Jurkat, Clone E6-1 (cell line): ENCODE results near the gene FHOD3.

ENCODE experiments used
- DNase-seq: peaks from one replicate; pipeline ENCODE4 v3.0.0-alpha.2; 2011; ENCODE audit warnings: low read depth, low spot score
- H3K4me3 ChIP-seq: 2 replicates; pipeline ENCODE4 v1.5.1; 2011; ENCODE audit warnings: mild to moderate bottlenecking, low read length, control low read depth, moderate library complexity

Gene FHOD3

GRCh38 chr18:36314754-36315153 is 17.2 kb downstream of the FHOD3 start:
- no peak overlapping the region for H3K4me3 ChIP-seq
- no peak for DNase-seq

GRCh38 chr18:36315736-36316135 is 18.2 kb downstream of the FHOD3 start:
- no peak for DNase-seq
- H3K4me3 ChIP-seq, result no peak overlapping the region

- DNase-seq, result no peak
Observed at GRCh38 chr18:36316246-36316645, 18.7 kb downstream of the FHOD3 start.

DNA sequence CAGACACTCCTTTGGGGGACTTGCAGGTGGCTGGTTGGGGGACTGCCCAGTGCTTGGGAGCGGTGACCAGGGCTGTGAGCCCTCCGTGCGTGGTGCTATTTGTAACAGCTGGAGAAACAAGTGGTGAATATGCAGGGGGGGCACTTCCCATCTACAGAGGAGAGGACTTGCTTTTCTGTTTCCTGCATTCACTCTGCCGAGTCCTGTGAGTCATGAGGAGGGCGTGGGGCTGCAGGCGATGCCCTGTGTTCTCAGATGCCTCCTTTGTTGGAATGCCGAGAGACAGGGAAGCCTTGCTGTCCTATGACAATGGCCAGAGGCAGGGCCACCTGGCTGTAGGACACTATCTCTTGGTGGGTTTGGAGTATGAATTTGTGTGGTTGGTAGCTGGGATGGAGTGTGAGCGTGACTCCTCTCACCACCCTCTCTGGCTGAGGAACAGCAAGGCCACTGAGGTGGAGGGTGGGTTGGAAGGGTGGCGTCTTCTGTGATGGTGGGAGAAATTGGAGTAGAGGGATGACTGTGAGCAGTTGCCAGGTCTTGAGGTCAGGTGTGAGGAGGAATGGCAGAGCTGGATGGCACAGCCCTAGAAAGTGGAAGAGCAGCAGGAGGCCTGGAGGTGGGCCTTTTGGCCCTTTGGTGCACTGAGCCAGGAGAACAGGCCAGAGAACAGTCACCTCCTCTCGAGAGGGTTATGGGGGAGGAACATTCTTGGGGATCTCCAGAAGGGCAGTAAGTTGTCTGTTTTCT is 24.3 kb downstream of the FHOD3 start:
- no peak for DNase-seq

More at GRCh38 chr18:36316246-36316645, 18.7 kb downstream of the FHOD3 start:
- H3K4me3 ChIP-seq, result no peak overlapping the region

DNA sequence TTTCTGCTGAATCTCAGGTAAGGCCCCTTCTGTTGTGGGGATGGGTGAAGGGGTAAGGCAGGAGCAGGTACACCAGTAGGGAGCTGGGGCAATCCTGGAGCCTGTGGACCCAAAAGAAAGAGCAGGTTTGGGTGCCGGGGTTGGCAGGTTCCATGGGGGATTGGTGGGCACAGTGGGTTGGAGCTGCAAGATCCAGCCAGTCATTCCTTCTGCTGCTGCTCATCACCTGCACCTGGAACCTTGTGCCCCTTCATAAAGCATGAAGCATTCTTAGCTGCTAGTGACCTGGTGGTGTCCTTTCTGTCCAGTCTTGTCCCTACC is 24.9 kb downstream of the FHOD3 start:
- no peak for DNase-seq
- H3K4me3 ChIP-seq, result no peak overlapping the region

More for the DNA sequence above, 24.3 kb downstream of the FHOD3 start:
- H3K4me3 ChIP-seq, result no peak overlapping the region

DNA sequence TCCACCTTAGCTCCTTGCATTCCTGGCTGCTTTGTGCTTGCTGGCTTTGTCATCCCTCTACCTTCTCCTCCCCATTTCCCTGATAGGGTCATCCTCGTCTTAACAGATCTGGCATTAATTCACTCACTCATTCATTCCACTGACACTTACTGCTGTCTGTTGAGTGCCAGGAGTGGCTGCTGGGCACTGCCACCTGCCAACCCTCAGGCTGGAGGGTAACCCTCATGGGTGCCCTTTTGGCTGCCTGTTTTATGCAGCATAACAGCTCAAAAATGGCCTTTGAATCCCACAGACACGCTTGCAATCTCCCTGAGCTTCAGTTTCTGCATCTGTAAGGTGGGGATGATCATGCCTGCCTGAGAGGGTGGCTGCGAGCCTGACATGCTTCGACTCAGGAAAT is 25.2 kb downstream of the FHOD3 start:
- no peak overlapping the region for H3K4me3 ChIP-seq

DNA sequence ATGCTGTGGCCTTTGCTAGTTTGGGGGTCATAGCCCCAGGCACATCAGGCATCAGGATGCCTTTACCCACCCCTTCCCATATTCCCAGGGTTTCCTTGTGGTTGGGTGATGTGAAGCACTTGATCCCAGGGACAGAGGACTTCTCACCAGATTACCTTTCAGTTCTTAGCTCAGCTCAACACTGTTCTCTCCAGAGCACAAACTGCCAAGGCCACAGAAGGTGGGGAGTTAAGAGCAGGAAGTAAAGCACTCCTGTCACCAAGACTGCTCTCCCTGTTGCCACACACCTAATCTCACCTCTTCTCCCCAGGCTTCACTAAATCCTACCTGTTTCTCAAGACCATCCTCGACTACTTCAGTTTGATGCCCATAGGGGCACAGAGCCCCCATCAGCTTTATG is 25.9 kb downstream of the FHOD3 start:
- no peak for DNase-seq
- H3K4me3 ChIP-seq, result no peak overlapping the region

More for the DNA sequence above, 25.2 kb downstream of the FHOD3 start:
- DNase-seq, result no peak

GRCh38 chr18:36325846-36326245 is 28.3 kb downstream of the FHOD3 start:
- no peak for DNase-seq
- no peak overlapping the region for H3K4me3 ChIP-seq

GRCh38 chr18:36326771-36327170 is 29.3 kb downstream of the FHOD3 start:
- DNase-seq, result no peak
- H3K4me3 ChIP-seq, result no peak overlapping the region

GRCh38 chr18:36327352-36328316 is 30.1 kb downstream of the FHOD3 start:
- peak; percentile 60 for DNase-seq
- H3K4me3 ChIP-seq, result no peak overlapping the region

DNA sequence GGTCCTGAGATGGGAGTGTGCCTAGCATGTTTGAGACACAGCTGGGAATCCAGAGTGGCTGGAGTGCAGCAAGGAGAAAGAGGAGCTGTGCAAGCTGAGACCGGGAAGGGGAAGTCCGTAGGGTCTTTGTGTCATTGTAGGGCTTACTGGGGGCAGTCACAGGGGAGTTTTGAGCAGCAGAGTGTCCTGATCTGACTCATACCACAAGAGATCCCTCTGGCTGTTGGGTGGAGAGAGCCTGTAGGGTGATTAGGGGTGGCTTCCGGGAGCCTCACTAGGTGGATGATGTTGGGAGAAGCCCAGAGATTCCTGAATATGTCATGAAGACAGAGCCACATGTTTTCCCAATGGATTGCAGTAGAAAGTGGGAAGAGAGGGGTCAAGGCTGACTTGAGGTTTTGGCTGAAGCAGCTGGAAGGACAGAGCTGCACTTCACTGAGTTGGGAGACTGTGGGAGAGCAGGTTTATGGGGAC is 30.9 kb downstream of the FHOD3 start:
- DNase-seq, result no peak
- H3K4me3 ChIP-seq, result no peak overlapping the region

- DNase-seq, result peak; percentile 63
- H3K4me3 ChIP-seq, result no peak overlapping the region
Observed at GRCh38 chr18:36328916-36329315, 31.4 kb downstream of the FHOD3 start.

- H3K4me3 ChIP-seq, result no peak overlapping the region
- no peak for DNase-seq
Observed at GRCh38 chr18:36329684-36330434, 32.3 kb downstream of the FHOD3 start.

DNA sequence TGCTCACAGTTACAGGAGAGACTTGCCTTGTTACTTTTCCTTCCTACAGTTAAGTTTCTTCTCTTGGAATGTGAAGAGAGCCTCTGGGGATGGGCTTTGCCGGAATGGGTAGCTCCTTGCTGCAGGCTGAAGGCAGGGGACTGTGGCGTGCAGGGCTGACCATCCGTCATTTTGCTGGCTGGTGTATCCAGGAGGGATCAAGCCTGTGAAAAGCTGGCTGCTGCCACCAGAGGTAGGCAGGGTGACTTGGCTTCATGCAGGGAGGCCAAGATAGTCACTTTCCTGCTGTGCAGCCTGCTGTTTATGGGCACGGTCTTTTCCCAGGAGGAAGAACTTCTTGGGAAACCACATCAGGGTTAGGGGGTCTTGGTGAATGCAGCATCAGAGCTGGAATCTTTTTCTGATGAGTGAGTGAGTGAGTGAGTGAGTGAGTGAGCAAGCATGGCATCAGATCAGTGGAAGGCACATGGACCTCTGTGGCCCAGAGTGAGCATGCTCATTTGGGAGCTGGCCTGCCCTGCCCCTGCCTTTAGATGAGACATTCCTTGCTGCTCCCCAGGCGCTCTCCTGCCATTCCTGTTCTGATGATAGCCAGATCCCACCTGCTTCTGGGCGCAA is 33.0 kb downstream of the FHOD3 start:
- no peak for DNase-seq
- no peak overlapping the region for H3K4me3 ChIP-seq

- no peak overlapping the region for H3K4me3 ChIP-seq
- DNase-seq, result no peak
Observed at GRCh38 chr18:36331521-36331971, 34.0 kb downstream of the FHOD3 start.

DNA sequence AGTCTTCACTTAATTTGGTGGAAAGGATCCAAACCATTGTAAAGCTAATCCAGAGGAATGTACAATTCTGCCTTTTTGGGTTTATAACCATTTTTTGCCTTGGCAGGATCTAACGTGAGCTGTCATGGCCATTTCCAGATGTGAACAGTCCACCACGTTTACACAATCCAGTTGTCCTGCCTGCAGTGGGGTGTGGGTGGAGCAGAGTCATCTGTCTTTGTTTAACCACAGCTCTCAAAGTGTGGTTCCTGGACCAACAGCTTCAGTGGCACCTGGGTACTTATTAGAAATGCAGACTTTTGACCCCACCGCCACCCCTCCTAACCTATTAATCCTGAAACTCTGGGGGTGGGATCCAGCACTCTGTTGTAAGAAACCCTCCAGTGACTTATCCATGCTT is 35.9 kb downstream of the FHOD3 start:
- no peak for DNase-seq
- H3K4me3 ChIP-seq, result no peak overlapping the region

DNA sequence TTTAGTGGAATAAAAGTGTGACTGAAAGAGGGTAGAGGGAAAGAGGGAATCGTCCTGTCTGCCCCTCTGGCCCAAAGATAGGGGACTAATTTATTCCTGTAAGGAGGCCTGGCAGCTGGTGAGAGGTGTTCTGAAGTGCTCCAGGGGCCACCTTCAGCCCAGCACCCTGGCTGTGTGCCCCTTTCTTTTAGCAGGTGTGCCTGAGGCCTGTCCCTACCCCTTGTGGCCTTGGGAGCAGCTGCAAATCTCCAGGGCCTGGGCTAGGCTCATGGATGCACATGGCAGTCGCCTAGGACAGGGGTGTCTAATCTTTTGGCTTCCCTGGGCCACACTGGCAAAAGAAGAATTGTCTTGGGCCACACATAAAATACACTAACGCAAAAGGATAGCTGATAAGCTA is 37.3 kb downstream of the FHOD3 start:
- no peak overlapping the region for H3K4me3 ChIP-seq
- no peak for DNase-seq

DNA sequence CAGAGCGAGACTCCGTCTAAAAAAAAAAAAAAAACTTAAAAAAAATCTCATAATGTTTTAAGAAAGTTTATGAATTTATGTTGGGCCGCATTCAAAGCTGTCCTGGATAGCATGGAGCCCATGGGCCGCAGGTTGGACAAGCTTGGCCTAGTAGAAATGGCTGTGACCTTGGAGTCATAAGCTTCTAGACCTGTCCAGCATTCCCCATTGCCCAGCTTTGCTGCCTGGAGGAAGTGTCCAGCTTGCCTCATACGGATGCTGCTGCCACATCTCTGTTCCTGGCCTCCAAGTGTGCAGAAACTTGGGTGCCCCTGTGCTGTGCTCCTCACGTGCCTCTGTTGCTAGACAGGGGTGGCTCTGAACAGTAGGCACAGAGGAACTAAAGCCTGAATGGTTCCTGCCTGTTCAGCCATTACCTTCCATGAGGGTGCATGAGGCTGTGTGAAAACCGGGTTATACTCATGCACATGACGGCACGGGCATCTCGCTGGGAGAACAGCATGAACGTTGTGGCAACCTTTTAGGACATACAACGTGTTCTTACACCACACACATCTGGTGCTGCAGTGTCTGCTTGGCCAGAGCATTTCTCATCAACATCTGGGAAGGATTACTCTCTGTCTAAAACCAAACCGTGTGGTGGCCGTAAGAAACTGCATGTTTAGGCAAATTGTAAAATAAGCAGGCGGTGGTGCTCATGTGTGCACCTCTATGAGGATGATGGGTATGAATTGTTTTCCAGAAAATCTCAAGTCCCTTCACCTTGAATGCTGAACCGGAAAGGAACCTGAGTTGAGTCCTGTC is 38.2 kb downstream of the FHOD3 start:
- no peak for DNase-seq
- H3K4me3 ChIP-seq, result no peak overlapping the region
